Activated CD8-positive, alpha-beta memory T cell treated with anti-CD3 and anti-CD28 coated beads for 48 hours (primary cell): ENCODE results near the gene TMEM255B.

ENCODE experiments used
- DNase-seq, 3 experiments: peaks; one replicate each; pipeline ENCODE4 v3.0.0-alpha.2; 2020; ENCODE audit warnings: low read depth in 2 of 3, low spot score in 2 of 3

TMEM255B gene

DNA sequence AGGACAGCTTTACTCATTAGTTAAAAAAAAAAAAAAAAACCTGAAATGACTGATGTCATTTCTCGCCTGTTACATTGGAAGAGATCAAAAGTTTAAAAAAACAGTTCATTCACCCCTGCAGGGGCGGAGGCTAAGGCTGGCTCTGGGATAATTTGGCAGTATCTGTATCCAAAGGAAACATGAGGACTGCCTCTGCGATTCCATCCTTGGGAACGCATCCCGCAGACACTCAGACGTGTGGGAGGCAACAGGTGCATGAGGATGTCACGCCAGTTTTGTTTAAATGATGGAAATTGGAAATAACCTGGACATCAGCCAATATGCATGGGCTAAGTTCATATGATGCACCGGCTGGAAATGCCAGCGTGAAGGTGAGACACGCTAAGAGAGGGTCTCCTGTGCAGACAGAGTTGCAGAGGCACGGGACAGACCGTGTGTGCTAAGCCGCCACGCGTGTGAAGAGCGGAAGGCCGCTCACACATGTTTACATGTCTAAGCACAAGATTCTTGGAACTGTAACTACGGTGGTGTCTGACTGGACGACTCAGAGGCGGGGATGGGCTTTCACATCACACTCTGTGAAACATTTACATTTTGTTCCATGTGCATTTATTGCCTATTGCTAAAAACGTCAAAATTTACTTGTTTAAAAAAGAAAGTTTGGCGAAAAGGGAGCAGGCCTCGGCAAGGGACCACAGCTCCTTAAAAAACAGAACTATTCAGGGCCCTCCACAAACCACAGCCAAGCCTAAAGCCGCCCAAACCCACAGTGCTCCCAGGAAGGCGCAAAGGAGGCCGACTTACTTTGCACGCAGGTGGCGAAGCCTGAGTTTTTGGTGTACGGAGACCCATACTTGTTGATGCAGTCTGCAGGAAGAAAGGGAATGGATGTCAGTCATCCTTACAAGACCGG lies 87.0 kb downstream of the TMEM255B start:
- no peak for DNase-seq

DNA sequence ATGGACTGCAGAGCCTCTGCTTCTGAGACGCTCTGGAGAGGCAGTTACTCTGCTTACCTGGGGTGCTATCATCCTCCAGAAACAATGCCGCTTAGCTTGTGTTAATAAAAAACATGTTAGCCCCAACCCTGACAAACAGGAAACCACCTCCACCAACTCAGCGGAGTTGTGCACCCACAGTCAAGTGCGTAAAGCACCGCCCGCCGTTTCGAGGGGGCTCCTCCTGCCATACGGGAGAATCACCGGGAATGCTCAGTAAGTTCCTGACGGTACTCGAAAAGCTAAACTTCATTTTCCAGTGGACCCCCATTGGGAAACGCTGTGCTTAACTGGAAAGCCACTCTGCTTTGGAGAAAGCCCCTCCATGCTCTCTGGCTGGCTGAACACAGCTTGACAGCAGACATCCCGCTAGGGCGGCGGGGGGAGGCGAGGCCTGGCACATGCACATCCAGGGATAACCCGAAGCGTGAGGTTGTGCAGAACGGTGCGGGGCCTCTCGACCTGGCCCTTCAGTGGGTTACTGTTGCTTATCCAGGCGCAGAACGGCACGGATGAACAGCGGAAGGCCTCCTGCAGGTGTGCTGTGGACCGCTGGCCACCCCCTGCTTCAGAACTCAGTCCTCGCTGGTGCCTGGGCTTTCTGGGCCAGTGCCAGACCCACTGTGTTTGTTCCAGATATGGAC lies 87.8 kb downstream of the TMEM255B start:
- DNase-seq = no peak

DNA sequence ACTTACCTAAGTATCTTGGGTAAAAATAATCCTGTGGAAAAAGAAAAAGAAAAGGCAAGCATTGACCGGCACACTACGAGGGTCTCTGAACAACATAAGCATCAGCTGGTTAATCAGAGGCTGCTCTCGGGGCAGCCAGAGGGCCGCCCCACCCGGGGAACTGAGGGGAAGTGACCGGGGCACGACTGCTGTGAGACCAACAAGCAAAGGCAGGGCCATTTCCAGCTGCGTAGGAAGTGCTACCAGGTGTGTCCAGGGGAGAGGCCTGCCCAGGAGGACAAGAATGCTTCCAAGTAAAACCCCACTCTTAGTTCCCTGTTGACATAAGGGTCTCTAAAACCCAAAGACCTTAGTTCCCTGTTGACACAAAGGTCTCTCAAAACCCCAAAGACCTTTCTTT lies 89.0 kb downstream of the TMEM255B start:
- DNase-seq = no peak

GRCh38 chr13:113848431-113849260 lies 89.6 kb downstream of the TMEM255B start:
- no peak for DNase-seq

DNA sequence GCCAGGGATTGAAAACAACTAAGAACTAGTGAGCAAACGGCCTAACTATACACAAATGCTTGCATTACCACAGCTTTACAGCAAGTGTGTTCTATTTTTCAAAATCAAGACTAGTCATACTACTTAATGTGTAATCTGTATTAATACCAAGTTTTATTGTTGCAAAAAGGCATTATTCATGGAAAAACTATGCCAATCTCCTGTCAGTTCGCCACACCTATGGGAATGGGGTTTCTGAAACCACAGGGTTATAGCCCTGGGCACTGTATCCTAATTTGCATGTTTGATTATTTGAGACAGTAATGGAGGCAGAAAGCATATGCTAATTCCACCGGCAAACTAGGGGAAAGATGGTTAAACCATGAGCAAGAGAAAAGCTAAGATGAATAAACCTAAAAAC lies 90.5 kb downstream of the TMEM255B start:
- no peak for DNase-seq

DNA sequence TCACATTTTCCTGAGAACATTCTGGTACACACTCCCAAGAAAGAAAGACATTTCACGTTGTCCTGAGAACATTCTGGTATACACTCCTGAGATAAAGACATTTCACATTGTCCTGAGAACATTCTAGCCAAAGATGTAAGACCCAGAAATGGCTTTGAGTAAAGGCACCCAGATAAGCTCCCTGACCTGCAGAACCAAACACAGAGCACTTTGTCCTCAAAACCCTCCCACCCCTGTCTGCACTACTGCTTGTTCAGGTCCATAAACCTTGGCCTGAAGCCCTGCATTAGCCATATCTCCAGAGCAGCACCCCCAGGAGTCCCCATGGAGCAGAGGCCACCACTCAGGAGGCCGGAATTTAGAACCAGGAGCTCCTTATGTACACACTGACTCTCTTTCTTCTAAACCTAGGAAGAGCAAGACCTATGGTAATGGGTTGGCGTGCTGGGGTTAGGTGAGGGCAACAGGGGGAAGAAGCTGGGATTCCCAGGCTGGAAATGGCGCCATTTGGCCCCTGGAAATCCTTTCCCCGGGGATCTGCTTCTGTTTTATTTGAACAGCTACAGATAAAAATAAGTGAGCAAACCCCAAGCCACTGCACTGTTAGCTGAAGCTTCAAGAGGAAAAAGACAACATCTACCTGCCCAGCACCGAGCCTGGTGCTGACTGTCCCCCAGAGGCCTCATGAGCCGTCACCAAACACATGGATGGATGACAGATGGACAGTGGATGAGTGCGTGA lies 91.1 kb downstream of the TMEM255B start:
- no peak for DNase-seq

GRCh38 chr13:113850722-113851479 lies 91.9 kb downstream of the TMEM255B start:
- DNase-seq = no peak

- DNase-seq = no peak
These were observed 92.4 kb downstream of the TMEM255B start for GRCh38 chr13:113851480-113851803.

DNA sequence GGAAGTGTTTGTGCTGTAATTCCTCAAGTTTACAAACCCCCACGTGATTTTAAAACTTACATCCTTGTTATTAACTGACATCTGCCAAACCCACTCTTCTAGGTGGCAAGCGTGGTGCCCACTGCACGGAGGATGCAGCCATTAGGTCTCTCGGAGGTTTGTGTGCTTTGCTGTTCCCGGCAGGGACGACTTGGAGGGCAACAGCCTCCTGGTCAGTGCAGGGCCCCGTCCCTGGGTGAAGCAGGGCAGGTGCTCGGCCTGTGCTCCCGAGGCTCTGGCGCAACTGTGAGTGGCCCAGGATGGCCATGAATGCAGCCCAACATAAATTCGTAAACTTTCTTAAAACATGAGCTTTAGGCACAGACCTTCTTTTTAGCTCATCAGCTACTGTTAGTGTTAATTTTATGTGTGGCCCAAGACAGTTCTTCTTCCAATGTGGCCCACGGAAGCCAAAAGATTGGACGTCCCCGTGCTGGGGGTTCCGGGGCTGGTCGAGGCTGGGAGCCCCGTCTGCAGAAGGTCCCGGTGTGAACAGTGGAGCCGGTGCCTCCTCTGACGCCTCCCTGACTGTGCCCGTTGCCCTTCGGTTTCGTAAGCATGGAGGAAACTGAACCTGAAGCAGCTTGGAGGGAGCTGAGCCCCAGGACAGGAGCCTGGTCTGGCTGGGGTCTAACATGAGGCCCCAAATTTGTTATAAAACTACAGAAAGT lies 93.0 kb downstream of the TMEM255B start:
- DNase-seq = no peak

DNA sequence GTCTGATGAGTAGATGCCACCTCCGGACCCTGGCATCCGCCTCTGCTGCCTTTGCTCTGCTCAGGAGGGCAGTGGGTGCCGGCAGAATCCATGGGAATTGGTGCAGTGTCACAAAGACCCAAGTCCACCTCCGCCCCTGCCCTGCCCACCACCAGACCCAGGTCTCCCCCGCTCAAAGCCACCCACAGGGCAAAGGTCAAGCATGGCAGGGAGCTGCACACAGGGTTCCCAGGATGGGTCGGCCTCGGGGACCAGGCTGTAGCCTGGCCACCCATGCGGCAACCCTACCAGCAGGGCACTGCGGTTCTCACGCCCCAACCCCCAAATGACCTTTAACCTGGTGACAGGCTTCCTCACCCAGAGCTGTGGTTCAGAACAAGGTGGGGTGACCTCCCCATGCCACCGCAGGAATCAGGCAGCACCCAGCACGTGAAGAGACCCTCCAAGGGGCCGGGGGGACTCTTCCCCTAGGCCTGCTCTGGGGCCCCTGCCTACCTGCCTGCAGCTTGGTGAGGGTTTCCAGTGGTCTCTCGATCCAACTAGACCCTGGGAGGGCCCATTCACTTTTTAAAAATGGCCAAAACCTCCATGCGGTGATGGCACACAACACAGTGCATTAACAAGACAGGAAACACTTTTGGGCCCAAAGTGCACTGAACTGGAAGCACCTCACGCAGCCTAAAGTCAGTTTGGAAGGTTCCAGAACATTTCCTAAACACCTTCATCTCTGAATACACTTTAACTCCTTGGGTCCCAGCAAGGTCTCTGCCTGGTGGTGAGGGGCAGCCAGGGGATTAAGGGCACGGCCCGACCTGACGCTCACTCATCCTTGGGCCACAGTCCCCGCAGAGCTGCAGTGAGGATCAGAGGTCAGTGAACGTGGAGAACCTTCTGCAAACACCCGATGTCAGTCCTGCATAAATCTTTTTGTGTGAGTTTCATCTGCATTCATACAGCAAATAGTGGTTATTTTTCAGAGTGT lies 93.8 kb downstream of the TMEM255B start:
- DNase-seq = no peak

GRCh38 chr13:113853518-113854237 lies 94.7 kb downstream of the TMEM255B start:
- no peak for DNase-seq

DNA sequence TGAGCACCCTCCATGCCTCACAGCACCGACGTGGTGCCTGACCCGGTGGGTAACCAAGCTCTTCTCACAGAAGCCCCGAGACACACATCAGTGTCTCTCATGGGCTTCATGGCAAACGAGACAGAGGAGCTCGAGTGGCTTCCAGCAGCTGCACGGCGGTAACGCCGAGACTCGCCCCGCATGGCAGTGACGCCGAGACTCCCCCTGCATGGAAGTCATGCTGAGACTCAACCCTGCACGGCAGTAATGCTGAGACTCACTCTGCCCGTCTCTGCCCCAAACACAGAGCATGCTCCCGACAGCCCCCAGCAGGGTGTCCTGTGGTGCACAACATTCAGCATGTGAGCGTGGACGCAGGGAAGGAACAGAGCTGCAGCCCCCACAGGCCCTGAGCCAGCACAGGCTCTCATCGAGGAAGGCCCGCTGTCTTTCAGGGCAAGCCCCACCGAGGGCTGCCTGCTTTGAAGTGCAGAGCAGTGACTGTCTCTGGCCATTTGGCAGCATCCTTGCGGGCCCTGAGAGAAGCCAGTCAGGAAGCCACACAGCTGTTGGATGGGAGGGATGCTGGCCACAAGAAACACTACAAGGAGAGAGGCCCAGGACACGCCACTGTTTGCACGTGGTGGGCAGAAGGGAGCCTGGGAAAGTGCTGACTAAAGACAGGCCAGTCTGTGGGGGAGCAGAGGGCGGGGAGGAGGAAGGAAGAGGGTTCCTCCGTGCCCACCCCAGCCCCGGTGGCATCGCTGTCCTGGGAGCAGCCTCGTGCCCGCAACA lies 95.4 kb downstream of the TMEM255B start:
- no peak for DNase-seq

GRCh38 chr13:113855012-113855921 lies 96.2 kb downstream of the TMEM255B start:
- no peak for DNase-seq

DNA sequence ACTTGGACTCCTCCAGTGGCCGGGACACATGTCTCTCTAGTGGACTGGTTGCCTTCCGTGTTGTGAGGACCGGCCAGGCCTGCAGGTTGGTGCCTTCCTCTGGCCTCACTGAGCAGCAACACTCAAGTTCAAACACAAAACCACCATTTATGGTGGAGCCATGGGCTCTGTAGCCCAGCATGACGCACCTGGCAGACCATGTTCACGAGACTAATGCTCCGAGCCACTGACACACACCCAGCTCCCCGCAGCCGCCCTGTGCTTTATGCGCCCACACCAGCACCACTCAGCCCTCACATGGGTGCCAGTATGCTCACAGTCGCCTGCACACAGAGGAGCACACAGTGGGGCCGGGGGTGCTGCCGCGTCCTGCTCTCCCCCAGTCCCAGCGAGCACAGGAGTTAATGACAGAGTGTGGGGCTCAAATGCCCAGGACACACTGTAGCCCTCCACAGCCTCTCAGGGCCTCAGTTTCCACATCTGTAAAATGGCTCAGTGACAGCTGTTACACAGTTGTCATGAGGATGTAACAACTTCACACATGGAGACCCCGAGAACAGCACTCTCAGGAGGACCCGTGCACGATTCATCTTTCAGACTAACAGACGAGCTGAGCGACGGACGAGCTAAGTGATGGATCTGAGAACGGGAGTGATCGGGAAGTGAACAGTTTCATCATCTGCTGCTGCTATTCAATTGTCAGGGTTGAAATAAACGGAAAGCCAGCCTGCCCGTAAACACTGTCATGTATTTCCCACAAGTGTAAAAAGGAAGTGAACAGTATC lies 97.1 kb downstream of the TMEM255B start:
- no peak for DNase-seq

DNA sequence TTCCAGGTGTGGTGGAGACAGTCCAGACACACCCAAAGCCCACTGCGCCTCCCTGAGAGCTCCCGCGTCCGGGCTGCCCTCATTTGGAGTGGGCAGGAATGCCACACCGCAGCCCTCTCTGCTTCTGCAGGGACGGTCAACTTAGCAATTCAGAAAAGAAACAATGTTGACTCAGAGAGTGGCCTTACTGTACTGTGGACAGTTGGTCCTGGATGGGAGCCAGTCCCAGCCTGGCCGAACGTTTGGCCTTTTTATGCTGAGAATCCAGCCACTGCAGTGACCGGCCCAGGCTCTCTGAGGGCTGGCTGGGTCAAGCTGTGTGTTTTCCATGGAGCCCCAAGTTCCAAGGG lies 97.7 kb downstream of the TMEM255B start:
- DNase-seq = no peak
